ENCODE measurements around the gene C16orf78. TPM values are rescaled to one million over a fixed set of nuclear protein-coding genes. Genes with fewer than 3 reads are reported as not detected.

C16orf78 gene
- total RNA-seq, 1 experiment from 2014 or later = not detected

- Mint-ChIP-seq H3K4me3 (ENCODE audit: low read depth, unreplicated experiment) (no peak overlapping the region), H3K27ac (ENCODE audit: unreplicated experiment) (no peak overlapping the region), H3K9me3 (ENCODE audit: low read depth, unreplicated experiment) (no peaks in the 10 kb centered on the region), H3K36me3 (ENCODE audit: insufficient read depth, unreplicated experiment) (no peaks in the 10 kb centered on the region), H3K27me3 (ENCODE audit: unreplicated experiment) (peaks cover 37% of the 10 kb centered on the region), H3K4me1 (ENCODE audit: low read depth, unreplicated experiment) (no peaks in the 10 kb centered on the region)
- BruUV-seq (replicated peaks) = no TSS peak
- no peak for DNase-seq
- CTCF ChIA-PET = no interaction called here
- intact Hi-C loops (cut with micrococcal nuclease; ENCODE audit: unreplicated experiment) = no loop called here
- no peak for TF ChIP-seq CTCF (IDR thresholded peaks at IDR 0.05; ENCODE audit: unreplicated experiment)
These were observed 31.9 kb upstream of the C16orf78 start for GRCh38 chr16:49341706-49342105.

GRCh38 chr16:49342336-49343265 is 31.0 kb upstream of the C16orf78 start:
- Mint-ChIP-seq H3K4me1 (ENCODE audit: low read depth, unreplicated experiment) (no peaks in the 10 kb centered on the region), H3K9me3 (ENCODE audit: low read depth, unreplicated experiment) (no peaks in the 10 kb centered on the region), H3K4me3 (ENCODE audit: low read depth, unreplicated experiment) (no peak overlapping the region), H3K36me3 (ENCODE audit: insufficient read depth, unreplicated experiment) (no peaks in the 10 kb centered on the region), H3K27ac (ENCODE audit: unreplicated experiment) (no peak overlapping the region), H3K27me3 (ENCODE audit: unreplicated experiment) (peaks cover 30% of the 10 kb centered on the region)
- DNase-seq = no peak
- TF ChIP-seq CTCF (IDR thresholded peaks at IDR 0.05; ENCODE audit: unreplicated experiment) = no peak
- intact Hi-C loops (cut with micrococcal nuclease; ENCODE audit: unreplicated experiment) = no loop called here
- CTCF ChIA-PET = no interaction called here
- no TSS peak for BruUV-seq (replicated peaks)

GRCh38 chr16:49343291-49343690 is 30.3 kb upstream of the C16orf78 start:
- intact Hi-C loops (cut with micrococcal nuclease; ENCODE audit: unreplicated experiment) = no loop called here
- Mint-ChIP-seq H3K4me1 (ENCODE audit: low read depth, unreplicated experiment) (no peaks in the 10 kb centered on the region), H3K4me3 (ENCODE audit: low read depth, unreplicated experiment) (no peak overlapping the region), H3K27ac (ENCODE audit: unreplicated experiment) (no peak overlapping the region), H3K27me3 (ENCODE audit: unreplicated experiment) (peaks cover 30% of the 10 kb centered on the region), H3K36me3 (ENCODE audit: insufficient read depth, unreplicated experiment) (no peaks in the 10 kb centered on the region), H3K9me3 (ENCODE audit: low read depth, unreplicated experiment) (no peaks in the 10 kb centered on the region)
- BruUV-seq (replicated peaks) = no TSS peak
- CTCF ChIA-PET = no interaction called here
- TF ChIP-seq CTCF (IDR thresholded peaks at IDR 0.05; ENCODE audit: unreplicated experiment) = no peak
- DNase-seq = no peak

- no peak for TF ChIP-seq CTCF (IDR thresholded peaks at IDR 0.05; ENCODE audit: unreplicated experiment)
- H3K36me3 Mint-ChIP-seq (ENCODE audit: insufficient read depth, unreplicated experiment) = no peaks in the 10 kb centered on the region
These were observed 29.2 kb upstream of the C16orf78 start for GRCh38 chr16:49344401-49344800.

More at GRCh38 chr16:49344401-49344800, 29.2 kb upstream of the C16orf78 start:
- no peak for DNase-seq
- no TSS peak for BruUV-seq (replicated peaks)
- intact Hi-C loops (cut with micrococcal nuclease; ENCODE audit: unreplicated experiment) = no loop called here
- Mint-ChIP-seq H3K27me3 (ENCODE audit: unreplicated experiment) (peaks cover 41% of the 10 kb centered on the region), H3K9me3 (ENCODE audit: low read depth, unreplicated experiment) (no peaks in the 10 kb centered on the region), H3K27ac (ENCODE audit: unreplicated experiment) (no peak overlapping the region), H3K4me3 (ENCODE audit: low read depth, unreplicated experiment) (no peak overlapping the region), H3K4me1 (ENCODE audit: low read depth, unreplicated experiment) (no peaks in the 10 kb centered on the region)
- CTCF ChIA-PET = no interaction called here
